GM12878 (cell line): ENCODE measurements around the gene PATE4. TPM values are rescaled to one million over a fixed set of nuclear protein-coding genes. Genes with fewer than 3 reads are reported as not detected.

Source experiments
- BACH1 ChIP-seq: fragments of 450-650 bp; IDR thresholded peaks from 2 replicates; pipeline ENCODE4 v1.6.1; 2017; ENCODE audit warnings: mild to moderate bottlenecking, borderline replicate concordance
- CBX3 ChIP-seq: fragments of 200-600 bp; sonication (generic); IDR thresholded peaks from 2 replicates; pipeline ENCODE4 v1.6.1; 2016; ENCODE audit warnings: low read depth, borderline replicate concordance
- CHD2 ChIP-seq: IDR thresholded peaks from 2 replicates; pipeline ENCODE4 v1.6.1; 2011; ENCODE audit warnings: low read depth, low read length, improper control_type of control experiment, borderline replicate concordance
- CHD4 ChIP-seq: fragments of 200-600 bp; sonication (generic); IDR thresholded peaks from 2 replicates; pipeline ENCODE4 v1.6.1; 2016; ENCODE audit warnings: mild to moderate bottlenecking
- CREB1 ChIP-seq: IDR thresholded peaks from 2 replicates; pipeline ENCODE4 v1.6.1; 2012; ENCODE audit warnings: low read depth, mild to moderate bottlenecking, inconsistent platforms
- E2F4 ChIP-seq: IDR thresholded peaks from 2 replicates; pipeline ENCODE4 v1.6.1; 2012; ENCODE audit warnings: low read depth, low read length, improper control_type of control experiment
- GATAD2B ChIP-seq: fragments of 450-650 bp; conservative IDR thresholded peaks from 2 replicates; pipeline ENCODE4 v1.6.1; 2017; ENCODE audit warnings: low read depth, mild to moderate bottlenecking, moderate library complexity
- HCFC1 ChIP-seq: fragments of 150-350 bp; IDR thresholded peaks from 2 replicates; pipeline ENCODE4 v1.6.1; 2014; ENCODE audit warnings: low read length
- LARP7 ChIP-seq: fragments of 450-650 bp; IDR thresholded peaks from 2 replicates; pipeline ENCODE4 v1.6.1; 2017; ENCODE audit warnings: mild to moderate bottlenecking
- MEF2A ChIP-seq: IDR thresholded peaks from 2 replicates; pipeline ENCODE4 v1.6.1; 2011; ENCODE audit warnings: low read depth, mild to moderate bottlenecking, low read length, moderate library complexity; ENCODE audit not compliant: insufficient read depth
- NRF1 ChIP-seq: conservative IDR thresholded peaks from 2 replicates; pipeline ENCODE4 v1.6.1; 2011; ENCODE audit warnings: mild to moderate bottlenecking, low read depth, low read length, improper control_type of control experiment
- PAX5 ChIP-seq: IDR thresholded peaks from 2 replicates; pipeline ENCODE4 v1.6.1; 2011; ENCODE audit warnings: low read depth, low read length, borderline replicate concordance
- POLR2AphosphoS2 ChIP-seq: IDR thresholded peaks from 2 replicates; pipeline ENCODE4 v1.6.1; 2011; ENCODE audit warnings: low read depth, mild to moderate bottlenecking, low read length, improper control_type of control experiment, moderate library complexity
- TCF12 ChIP-seq: IDR thresholded peaks from 2 replicates; pipeline ENCODE4 v1.6.1; 2011; ENCODE audit warnings: low read depth, mild to moderate bottlenecking, low read length
- TCF3 ChIP-seq: IDR thresholded peaks from 2 replicates; pipeline ENCODE4 v1.6.1; 2012; ENCODE audit warnings: low read depth, mild to moderate bottlenecking, low read length, borderline replicate concordance; ENCODE audit not compliant: insufficient read depth
- WRNIP1 ChIP-seq: IDR thresholded peaks from 2 replicates; pipeline ENCODE4 v1.6.1; 2011; ENCODE audit warnings: low read depth, low read length, improper control_type of control experiment, borderline replicate concordance
- YBX1 ChIP-seq: fragments of 450-650 bp; IDR thresholded peaks from 2 replicates; pipeline ENCODE4 v1.6.1; 2016; ENCODE audit warnings: antibody characterized with exemption
- ZNF217 ChIP-seq: fragments of 450-650 bp; IDR thresholded peaks from 2 replicates; pipeline ENCODE4 v1.6.1; 2017; ENCODE audit warnings: antibody characterized with exemption, mild to moderate bottlenecking
- polyA plus RNA-seq, 11 experiments: library from polyadenylated mRNA; depleted of rRNA in 4 of 11; unstranded in 6 of 11; stranded (reverse) in 5 of 11; fragments of >200 nt; fragmentation: Nextera tagmentation in 4 of 11; fragmentation: Illumina TruSeq in 1 of 11; extraction: Ambion mirVana in 4 of 11; extraction: Trizol in 1 of 11; gene quantifications; 1 replicate in 1 of 11; 2 replicates in 10 of 11; pipeline versions ENCODE4 v1.2.1 to v1.2.3, GENCODE V29; 2011 to 2016; ENCODE audit warnings: inconsistent platforms in 2 of 11, missing spikeins in 2 of 11, low read depth in 1 of 11
- total RNA-seq, 4 experiments: library from RNA; depleted of rRNA in 3 of 4; stranded (reverse); fragments of >200 nt in 3 of 4; fragmentation: Illumina TruSeq in 1 of 4; extraction: Trizol in 1 of 4; gene quantifications; 2 replicates each; pipeline versions ENCODE4 v1.2.1 to v1.2.3, GENCODE V29; 2013 to 2021
- TF ChIP-seq, protein P1 (sequence below): fragments of 450-650 bp; IDR thresholded peaks from 2 replicates; pipeline ENCODE4 v1.6.1; 2016; ENCODE audit warnings: mild to moderate bottlenecking
- TF ChIP-seq, protein P2 (sequence below): IDR thresholded peaks from 2 replicates; pipeline ENCODE4 v1.6.1; 2011; ENCODE audit warnings: low read depth, mild to moderate bottlenecking, low read length, moderate library complexity, borderline replicate concordance; ENCODE audit errors: extremely low read depth
- TF ChIP-seq, protein P3 (sequence below): IDR thresholded peaks from 2 replicates; pipeline ENCODE4 v1.6.1; 2012; ENCODE audit warnings: low read length, inconsistent platforms
- TF ChIP-seq, protein P4 (sequence below): fragments of 450-650 bp; IDR thresholded peaks from 2 replicates; pipeline ENCODE4 v1.6.1; 2017; ENCODE audit warnings: antibody characterized with exemption, mild to moderate bottlenecking, moderate library complexity

The PATE4 gene
- total and polyA plus RNA-seq, 10 of the 15 experiments (the other 5 are each of a cell fraction or from before 2014, with no cell fraction given) = 0.17 TPM; not detected in 9

GRCh38 chr11:125887373-125888324 is 54.5 kb downstream of the PATE4 start, which contains the start of gene HYLS1 (continued):
- TF ChIP-seq WRNIP1 = no peak
- no peak for TF ChIP-seq CBX3
- peak; percentile 98 for TF ChIP-seq GATAD2B
- TF ChIP-seq BACH1 = peak; percentile 76; the same call in 1 of the 2 replicates
- TF ChIP-seq HCFC1 = no peak
- TF ChIP-seq, protein P1, sequence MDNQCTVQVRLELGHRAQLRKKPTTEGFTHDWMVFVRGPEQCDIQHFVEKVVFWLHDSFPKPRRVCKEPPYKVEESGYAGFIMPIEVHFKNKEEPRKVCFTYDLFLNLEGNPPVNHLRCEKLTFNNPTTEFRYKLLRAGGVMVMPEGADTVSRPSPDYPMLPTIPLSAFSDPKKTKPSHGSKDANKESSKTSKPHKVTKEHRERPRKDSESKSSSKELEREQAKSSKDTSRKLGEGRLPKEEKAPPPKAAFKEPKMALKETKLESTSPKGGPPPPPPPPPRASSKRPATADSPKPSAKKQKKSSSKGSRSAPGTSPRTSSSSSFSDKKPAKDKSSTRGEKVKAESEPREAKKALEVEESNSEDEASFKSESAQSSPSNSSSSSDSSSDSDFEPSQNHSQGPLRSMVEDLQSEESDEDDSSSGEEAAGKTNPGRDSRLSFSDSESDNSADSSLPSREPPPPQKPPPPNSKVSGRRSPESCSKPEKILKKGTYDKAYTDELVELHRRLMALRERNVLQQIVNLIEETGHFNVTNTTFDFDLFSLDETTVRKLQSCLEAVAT = peak; percentile 99
- TF ChIP-seq POLR2AphosphoS2 = no peak
- TF ChIP-seq NRF1 = peak; percentile 83
- TF ChIP-seq, protein P2, sequence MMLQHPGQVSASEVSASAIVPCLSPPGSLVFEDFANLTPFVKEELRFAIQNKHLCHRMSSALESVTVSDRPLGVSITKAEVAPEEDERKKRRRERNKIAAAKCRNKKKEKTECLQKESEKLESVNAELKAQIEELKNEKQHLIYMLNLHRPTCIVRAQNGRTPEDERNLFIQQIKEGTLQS = no peak
- no peak for TF ChIP-seq TCF3
- peak; percentile 53; the same call in 1 of the 2 replicates for TF ChIP-seq ZNF217
- TF ChIP-seq TCF12 = 0 out of 2 replicates have a peak, but pooled peaks have one; percentile 13
- TF ChIP-seq YBX1 = no peak
- peak; percentile 99 for TF ChIP-seq LARP7
- TF ChIP-seq, protein P3, sequence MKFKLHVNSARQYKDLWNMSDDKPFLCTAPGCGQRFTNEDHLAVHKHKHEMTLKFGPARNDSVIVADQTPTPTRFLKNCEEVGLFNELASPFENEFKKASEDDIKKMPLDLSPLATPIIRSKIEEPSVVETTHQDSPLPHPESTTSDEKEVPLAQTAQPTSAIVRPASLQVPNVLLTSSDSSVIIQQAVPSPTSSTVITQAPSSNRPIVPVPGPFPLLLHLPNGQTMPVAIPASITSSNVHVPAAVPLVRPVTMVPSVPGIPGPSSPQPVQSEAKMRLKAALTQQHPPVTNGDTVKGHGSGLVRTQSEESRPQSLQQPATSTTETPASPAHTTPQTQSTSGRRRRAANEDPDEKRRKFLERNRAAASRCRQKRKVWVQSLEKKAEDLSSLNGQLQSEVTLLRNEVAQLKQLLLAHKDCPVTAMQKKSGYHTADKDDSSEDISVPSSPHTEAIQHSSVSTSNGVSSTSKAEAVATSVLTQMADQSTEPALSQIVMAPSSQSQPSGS = no peak
- TF ChIP-seq MEF2A = peak; percentile 58; the same call in 1 of the 2 replicates
- 0 out of 2 replicates have a peak, but pooled peaks have one; percentile 6 for TF ChIP-seq CHD2
- TF ChIP-seq CREB1 = 0 out of 2 replicates have a peak, but pooled peaks have one; percentile 53
- TF ChIP-seq, protein P4, sequence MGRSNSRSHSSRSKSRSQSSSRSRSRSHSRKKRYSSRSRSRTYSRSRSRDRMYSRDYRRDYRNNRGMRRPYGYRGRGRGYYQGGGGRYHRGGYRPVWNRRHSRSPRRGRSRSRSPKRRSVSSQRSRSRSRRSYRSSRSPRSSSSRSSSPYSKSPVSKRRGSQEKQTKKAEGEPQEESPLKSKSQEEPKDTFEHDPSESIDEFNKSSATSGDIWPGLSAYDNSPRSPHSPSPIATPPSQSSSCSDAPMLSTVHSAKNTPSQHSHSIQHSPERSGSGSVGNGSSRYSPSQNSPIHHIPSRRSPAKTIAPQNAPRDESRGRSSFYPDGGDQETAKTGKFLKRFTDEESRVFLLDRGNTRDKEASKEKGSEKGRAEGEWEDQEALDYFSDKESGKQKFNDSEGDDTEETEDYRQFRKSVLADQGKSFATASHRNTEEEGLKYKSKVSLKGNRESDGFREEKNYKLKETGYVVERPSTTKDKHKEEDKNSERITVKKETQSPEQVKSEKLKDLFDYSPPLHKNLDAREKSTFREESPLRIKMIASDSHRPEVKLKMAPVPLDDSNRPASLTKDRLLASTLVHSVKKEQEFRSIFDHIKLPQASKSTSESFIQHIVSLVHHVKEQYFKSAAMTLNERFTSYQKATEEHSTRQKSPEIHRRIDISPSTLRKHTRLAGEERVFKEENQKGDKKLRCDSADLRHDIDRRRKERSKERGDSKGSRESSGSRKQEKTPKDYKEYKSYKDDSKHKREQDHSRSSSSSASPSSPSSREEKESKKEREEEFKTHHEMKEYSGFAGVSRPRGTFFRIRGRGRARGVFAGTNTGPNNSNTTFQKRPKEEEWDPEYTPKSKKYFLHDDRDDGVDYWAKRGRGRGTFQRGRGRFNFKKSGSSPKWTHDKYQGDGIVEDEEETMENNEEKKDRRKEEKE = no peak
- TF ChIP-seq PAX5 = peak; percentile 52; the same call in 1 of the 2 replicates
- 0 out of 2 replicates have a peak, but pooled peaks have one; percentile 58 for TF ChIP-seq E2F4
- no peak for TF ChIP-seq CHD4
